Fibroblast of skin of right quadriceps (primary cell): ENCODE measurements around the gene PRRT3.

Experiments
- DNase-seq: peaks from one replicate; pipeline ENCODE4 v3.0.0-alpha.2; 2013

PRRT3 gene

GRCh38 chr3:9951962-9952805, at the start of gene PRRT3:
Gene PRRT3, minus strand, starts transcription at chr3:9952408. Its CDS starts 2,293 bp downstream, at chr3:9950115.
- peak; percentile 21 for DNase-seq

- no peak for DNase-seq
Measured at GRCh38 chr3:10000686-10001085, 48.5 kb upstream of the PRRT3 start.

- DNase-seq, result peak; percentile 32
Measured at GRCh38 chr3:9994086-9994844, 42.1 kb upstream of the PRRT3 start.

GRCh38 chr3:9986230-9986725, 34.1 kb upstream of the PRRT3 start:
- no peak for DNase-seq

GRCh38 chr3:9980251-9980650, 28.0 kb upstream of the PRRT3 start:
- no peak for DNase-seq

GRCh38 chr3:9978710-9979305, 26.6 kb upstream of the PRRT3 start:
- no peak for DNase-seq

- peak; percentile 96 for DNase-seq
Measured at GRCh38 chr3:9976721-9977709, 24.8 kb upstream of the PRRT3 start.

GRCh38 chr3:9970020-9970652, 17.9 kb upstream of the PRRT3 start:
- DNase-seq, result peak; percentile 71

GRCh38 chr3:9969632-9970019, 17.4 kb upstream of the PRRT3 start:
- DNase-seq, result no peak

- DNase-seq, result no peak
Measured at GRCh38 chr3:9966841-9967240, 14.6 kb upstream of the PRRT3 start.

- no peak for DNase-seq
Measured at GRCh38 chr3:9965200-9965875, 13.1 kb upstream of the PRRT3 start.

GRCh38 chr3:9957214-9957613, 5.0 kb upstream of the PRRT3 start:
- no peak for DNase-seq

GRCh38 chr3:9955611-9956352, 3.6 kb upstream of the PRRT3 start:
- no peak for DNase-seq

GRCh38 chr3:9955067-9955502, 2.9 kb upstream of the PRRT3 start:
- DNase-seq, result peak; percentile 50

GRCh38 chr3:9951598-9951961, 628 bp downstream of the PRRT3 start:
- DNase-seq, result no peak

- no peak for DNase-seq
Measured at GRCh38 chr3:9951126-9951525, 1.1 kb downstream of the PRRT3 start.

GRCh38 chr3:9949626-9950025, 2.6 kb downstream of the PRRT3 start:
- DNase-seq, result no peak

- no peak for DNase-seq
Measured at GRCh38 chr3:9949115-9949514, 3.1 kb downstream of the PRRT3 start.

- no peak for DNase-seq
Measured at GRCh38 chr3:9948586-9948985, 3.6 kb downstream of the PRRT3 start.
